RCC 7860 (cell line): ENCODE results near the gene EVI5.

Source experiments
- DNase-seq: peaks from one replicate; pipeline ENCODE4 v3.0.0-alpha.2; 2015; ENCODE audit warnings: low spot score
- FAIRE-seq: peaks from 2 replicates; lab custom pipeline; 2012; peaks lifted over from hg19 to GRCh38; lab: Jason Lieb, UNC

The EVI5 gene

GRCh38 chr1:92784639-92785500 lies at the start of gene EVI5:
EVI5 (minus strand) TSS chr1:92785108; CDS start chr1:92736546, 48,562 bp downstream.
- peak; percentile 88 for DNase-seq
- peak; percentile 79 for FAIRE-seq

GRCh38 chr1:92834617-92835016 lies 49.7 kb upstream of the EVI5 start:
- DNase-seq (no peak), FAIRE-seq (no peak)

DNA sequence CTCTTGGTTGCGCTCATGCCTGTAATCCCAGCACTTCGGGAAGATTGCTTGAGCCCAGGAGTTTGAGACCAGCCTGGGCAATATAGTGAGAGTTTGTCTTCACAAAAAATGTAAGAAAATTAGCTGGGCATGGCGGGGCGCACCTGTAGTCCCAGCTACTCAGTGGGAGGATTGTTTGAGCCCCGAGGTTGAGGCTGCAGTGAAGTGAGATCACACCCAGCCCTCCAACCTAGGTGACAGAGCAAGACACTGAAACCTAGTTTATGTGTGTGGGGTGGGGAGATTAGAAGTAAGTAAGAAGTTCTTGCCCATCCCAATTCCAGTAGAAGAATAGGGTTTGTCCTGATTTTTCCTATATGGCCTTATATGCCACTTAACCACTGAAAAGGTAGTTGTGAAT lies 48.9 kb upstream of the EVI5 start:
- no peak for FAIRE-seq
- DNase-seq, result no peak

- FAIRE-seq (no peak), DNase-seq (no peak)
Observed at GRCh38 chr1:92832537-92833114, 47.7 kb upstream of the EVI5 start.

DNA sequence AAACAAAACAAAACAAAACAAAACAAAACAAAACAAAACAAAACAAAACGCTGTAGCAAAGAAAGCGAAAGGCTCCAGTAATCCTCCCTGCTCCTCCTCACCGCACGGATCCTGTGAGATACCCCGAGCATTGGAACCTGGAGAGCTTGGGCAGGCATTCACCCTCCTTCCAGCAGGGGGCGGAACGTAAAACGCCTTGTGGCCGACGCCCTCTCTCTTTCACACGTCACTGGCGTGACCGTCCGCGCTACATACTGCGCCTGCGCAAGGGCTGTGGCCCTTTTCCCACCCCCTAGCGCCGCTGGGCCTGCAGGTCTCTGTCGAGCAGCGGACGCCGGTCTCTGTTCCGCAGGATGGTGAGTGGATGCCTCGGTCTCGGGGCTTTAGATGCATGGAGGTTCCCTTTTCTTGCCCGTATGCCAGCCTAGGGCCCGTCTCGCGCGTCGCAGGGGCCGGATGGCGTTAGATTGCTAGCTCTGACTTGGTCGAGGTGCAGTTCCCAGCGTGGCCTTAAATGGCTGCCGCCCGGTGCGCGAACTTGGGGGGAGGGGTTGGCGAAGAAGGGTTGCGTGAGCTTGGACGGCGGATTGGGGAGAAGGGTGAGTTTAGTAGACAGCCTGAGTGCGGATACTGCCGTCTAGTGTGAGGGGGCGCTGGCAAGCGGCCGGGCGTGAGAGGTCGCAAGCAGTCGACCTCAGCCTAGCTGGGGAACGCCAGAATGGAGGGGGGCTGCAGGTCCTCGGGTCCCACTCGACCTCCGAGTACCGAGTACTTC lies 47.0 kb upstream of the EVI5 start, which contains the start of gene RPL5:
Gene RPL5 (plus strand): TSS at position 279 of the 775 bp plus-strand sequence. CDS start 75 bp downstream, at position 354.
- FAIRE-seq (peak; percentile 69), DNase-seq (peak; percentile 94)

DNA sequence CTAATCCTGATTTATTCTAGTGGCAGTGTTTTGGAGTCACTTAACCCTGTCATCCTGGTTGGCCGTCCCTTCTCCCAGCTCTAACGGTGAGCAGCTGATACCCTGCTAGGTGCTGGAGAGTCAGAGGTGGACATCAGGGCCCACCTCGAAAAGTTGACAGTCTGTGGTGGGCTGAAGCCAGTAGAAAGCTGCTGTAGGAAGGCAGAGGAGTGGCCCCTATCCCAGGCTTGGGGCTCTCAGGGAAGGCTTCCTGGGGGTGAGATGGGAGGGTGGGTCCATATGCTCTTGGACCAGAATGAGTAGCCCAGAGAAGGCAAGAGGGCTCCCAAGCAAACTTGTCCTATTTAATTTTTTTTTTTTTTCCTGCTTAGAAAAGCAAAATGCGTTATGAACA lies 46.5 kb upstream of the EVI5 start:
- DNase-seq, result no peak
- no peak for FAIRE-seq

- FAIRE-seq (no peak), DNase-seq (no peak)
Observed at GRCh38 chr1:92826792-92827191, 41.9 kb upstream of the EVI5 start.

DNA sequence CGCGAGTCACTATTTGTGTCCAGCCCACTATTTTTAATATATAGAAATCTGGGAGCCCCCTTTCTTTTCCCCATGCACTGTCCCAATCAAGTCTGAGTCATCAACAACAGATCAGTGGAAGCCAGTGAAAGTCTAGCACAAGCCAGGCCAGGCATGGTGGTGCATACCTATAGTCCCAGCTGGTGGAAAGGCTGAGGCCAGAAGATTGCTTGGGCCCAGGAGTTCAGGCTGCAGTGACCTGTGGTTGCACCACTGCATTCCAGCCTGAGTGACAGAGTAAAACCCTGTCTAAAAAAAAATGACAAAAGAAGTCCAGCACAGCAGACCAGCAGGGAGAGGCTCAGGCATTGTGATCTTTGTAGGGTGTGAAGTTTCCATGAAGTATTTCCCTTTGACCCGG lies 38.0 kb upstream of the EVI5 start:
- FAIRE-seq (no peak), DNase-seq (peak; percentile 25)

DNA sequence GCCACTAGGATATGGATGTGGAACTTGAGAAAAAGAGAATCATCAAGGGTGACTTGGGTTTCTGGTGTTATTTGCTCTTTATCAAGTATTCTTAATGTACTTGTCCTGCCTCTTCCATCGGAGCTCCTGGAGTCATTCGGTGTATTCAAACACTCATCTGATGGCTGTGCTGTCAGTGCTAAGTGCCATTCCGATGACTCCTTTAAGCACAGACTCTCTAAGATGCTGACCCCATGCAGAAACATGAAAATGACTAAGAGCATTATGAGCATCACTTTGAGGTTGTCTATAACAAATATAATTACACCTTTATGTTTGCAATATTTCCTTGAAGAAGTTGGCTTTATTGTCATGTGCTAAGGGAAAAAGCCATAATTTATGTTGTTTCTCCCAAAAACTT lies 35.6 kb upstream of the EVI5 start:
- DNase-seq, result no peak
- FAIRE-seq, result no peak

DNA sequence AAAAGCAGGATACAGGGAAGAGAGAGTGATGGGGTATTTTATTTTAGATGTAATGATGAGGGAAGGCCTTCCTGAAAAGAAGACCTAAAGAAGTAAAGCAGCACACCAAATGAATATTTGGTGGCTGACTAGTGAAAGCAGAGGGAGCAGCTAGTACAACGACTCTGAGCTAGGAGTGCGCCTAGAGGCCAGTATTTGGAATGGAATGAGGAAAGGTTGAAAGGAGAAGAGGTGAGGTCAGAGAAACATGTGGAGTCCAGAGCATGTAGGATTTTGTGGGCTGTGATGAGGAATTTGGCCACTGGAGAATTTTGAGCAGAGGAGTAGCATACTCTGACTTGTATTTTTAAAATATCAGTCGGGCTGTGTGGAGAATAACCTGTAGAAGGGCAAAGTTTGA lies 35.1 kb upstream of the EVI5 start:
- FAIRE-seq (no peak), DNase-seq (no peak)

GRCh38 chr1:92817986-92818764 lies 33.3 kb upstream of the EVI5 start:
- DNase-seq, result no peak
- FAIRE-seq, result no peak

- FAIRE-seq, result no peak
- no peak for DNase-seq
Observed at GRCh38 chr1:92817137-92817697, 32.3 kb upstream of the EVI5 start.

DNA sequence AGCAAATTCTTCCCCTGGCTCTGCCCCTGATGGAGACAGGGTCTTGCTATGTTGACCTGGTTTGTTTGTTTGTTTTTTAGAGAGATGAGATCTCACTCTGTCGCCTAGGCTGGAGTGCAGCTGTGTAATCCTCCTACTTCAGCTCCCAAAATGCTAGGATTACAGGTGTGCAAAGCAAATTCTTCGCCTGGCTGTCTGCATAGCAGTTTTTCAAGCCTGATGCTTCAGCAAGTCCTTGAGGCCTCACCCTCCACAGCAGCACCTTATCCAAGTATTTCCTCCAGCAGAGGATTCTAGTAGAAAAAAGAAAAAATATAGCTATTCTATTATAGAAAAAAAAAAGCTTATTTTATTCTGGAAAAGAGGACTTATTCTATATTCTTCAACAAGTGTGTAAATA lies 31.8 kb upstream of the EVI5 start:
- DNase-seq (no peak), FAIRE-seq (no peak)

GRCh38 chr1:92808381-92808780 lies 23.5 kb upstream of the EVI5 start:
- FAIRE-seq, result no peak
- DNase-seq, result no peak

- DNase-seq, result no peak
Observed at GRCh38 chr1:92805216-92805615, 20.3 kb upstream of the EVI5 start.

GRCh38 chr1:92804721-92805201 lies 19.9 kb upstream of the EVI5 start:
- peak; percentile 97 for DNase-seq
- peak; percentile 81 for FAIRE-seq

More at GRCh38 chr1:92805216-92805615, 20.3 kb upstream of the EVI5 start:
- no peak for FAIRE-seq

DNA sequence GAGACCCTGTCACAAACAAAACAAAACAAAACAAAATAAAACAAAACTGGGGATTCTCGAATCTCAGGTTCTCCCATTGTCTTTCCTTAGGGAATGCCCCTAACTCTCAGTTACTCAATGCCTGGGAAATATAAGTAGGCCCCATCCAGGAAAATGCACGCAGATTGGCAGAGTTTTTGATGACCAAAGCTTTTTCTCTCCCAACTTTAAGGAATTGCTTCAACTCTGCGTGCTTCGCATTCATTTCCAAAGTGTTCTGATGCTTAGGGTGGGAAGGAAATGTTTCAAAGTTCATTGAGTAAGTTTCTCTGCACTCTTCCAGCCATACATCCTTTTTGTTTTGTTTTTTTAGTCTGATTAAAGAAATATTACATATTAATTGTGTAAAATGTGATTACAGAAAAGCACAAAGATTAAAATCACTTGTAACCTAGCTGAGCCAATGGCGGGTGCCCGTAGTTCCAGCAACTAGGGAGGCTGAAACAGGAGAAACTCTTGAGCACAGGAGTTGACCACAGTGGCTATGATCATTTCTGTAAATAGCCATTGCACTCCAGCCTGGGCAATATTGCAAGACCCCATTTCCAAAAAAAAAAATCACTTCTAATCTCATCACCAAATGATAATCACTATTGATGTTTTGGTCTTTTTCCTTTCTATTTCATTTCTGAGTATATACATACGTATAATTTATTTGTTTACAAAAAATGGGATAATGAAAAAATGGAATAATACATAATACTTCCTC lies 18.4 kb upstream of the EVI5 start:
- FAIRE-seq, result no peak
- no peak for DNase-seq

- FAIRE-seq (no peak), DNase-seq (no peak)
Observed at GRCh38 chr1:92797961-92798360, 13.1 kb upstream of the EVI5 start.

GRCh38 chr1:92797297-92797696 lies 12.4 kb upstream of the EVI5 start:
- FAIRE-seq (no peak), DNase-seq (no peak)

- FAIRE-seq (no peak), DNase-seq (no peak)
Observed at GRCh38 chr1:92795166-92795565, 10.3 kb upstream of the EVI5 start.
